ENCODE results near the gene BAZ1B.
A peak's percentile ranks its signal among the peaks of the same experiment; 100 is the strongest.
"Not testable (repeated sequence)": the region's sequence is repeated elsewhere in the genome, so short reads cannot be mapped to it uniquely, and the experiment has no call there.

Gene BAZ1B

DNA sequence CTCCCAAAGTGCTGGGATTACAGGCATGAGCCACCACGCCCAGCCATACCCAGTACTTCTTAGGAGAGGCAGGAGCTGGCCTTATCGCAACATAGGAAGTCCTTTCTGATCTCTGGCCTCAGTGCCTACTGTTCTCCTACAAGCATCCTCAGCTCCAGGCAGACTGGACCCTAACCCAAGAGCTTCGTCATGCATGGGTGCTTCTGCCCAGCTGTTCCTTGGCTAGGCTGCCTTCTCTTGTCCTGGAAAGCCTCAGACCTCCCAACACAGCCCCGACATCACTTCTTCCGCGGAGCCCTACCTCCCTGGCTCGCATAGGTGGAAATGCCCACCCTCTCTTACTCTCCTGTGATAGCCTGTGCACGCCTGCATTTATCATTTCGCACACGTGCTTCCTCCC lies 19.6 kb upstream of the BAZ1B start:
- DNase-seq (ENCODE audit: low read depth): no peak

DNA sequence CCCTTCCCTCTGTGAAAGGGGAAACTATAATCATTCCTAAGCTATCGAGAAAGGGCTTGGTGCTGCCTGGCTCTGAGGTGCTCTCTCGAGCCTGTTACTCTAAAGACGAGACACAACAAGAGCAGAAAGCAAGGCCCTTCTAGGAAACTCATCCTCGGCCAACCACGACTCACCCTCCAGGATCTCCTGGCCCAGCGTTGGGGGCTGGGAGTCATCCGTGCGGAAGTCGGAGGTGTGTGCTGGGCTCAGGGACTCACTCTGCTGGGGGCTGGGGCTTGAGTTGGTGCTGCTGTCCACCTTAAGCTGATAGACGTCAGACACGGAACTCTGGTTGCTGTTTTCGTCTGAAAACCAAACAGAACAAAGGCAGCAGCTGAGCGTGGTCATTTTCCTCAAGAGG lies 17.6 kb upstream of the BAZ1B start:
- no peak for DNase-seq (ENCODE audit: low read depth)

DNA sequence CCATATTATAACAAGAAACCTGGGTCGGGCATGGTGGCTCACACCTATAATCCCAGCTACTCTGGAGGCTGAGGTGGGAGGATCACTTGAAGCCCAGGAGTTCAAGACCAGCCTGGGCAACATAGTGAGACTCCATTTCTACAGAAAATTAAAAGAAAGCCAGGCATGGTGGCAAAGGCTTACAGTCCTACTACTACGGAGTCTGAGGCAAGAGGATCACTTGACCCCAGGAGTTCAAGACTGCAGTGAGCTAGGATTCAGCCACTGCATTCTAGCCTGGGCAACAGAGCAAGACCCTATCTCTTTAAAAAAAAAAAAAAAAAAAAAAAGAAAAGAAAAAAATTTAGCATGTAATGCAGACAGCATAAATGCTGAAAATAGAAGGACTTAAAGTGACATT lies 16.4 kb upstream of the BAZ1B start:
- DNase-seq (ENCODE audit: low read depth): not testable (repeated sequence)

DNA sequence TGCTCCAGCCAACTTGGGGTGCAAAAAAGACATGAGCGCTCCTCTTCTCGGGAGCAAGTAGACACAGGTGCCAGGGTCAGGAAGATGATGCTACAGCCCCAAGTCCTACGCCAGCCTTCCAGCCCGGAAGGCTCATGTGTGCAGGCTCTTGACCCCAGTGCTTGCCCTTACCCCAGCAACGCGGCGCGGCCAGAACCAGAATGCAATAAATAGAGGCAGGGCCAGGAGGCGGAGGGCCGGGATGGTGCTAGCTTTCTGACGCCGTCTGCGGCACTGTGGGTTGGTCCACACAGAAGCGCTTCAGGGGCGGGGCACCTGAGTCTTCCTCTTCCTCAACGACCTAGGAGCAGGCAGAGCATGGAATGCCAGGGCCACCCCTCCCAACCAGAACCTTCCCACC lies 15.0 kb upstream of the BAZ1B start:
- DNase-seq (ENCODE audit: low read depth): no peak

DNA sequence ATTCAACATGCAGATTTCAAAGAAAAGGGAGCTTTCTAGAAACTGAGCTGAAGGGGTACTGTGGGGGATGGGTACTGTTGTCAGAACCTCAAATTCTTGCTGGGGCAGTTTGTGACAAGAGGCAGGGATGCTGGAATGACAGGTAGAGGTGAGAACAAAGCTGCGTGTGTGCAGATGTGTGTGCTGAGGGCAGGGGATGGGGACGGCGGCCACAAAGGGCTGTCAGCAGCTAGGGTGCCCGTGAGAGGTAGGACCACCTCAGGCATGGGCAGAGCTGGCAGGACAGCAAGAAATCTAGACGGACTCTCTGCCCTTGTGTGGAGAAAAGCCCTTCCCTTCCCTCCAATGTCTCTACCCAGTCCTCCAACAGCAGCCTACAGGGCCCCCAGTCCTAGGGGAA lies 14.4 kb upstream of the BAZ1B start:
- no peak for DNase-seq (ENCODE audit: low read depth)

DNA sequence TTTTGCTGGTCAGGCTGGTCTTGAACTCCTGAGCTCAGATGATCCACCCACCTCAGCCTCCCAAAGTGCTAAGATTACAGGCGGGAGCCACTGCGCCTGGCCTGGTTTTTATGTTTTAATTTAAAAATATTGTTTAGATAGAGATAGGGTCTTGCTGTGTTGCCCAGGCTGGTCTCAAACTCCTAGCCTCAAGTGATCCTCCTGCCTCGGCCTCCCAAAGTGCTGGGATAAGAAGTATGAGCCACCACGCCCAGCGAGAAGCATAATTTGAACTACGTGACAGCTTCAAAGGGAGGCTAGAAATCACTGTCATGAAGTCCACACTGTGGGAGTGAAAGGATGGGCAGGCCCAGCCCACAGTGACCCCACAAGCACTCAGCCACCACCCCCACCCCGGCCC lies 13.8 kb upstream of the BAZ1B start:
- DNase-seq (ENCODE audit: low read depth): not testable (repeated sequence)

DNA sequence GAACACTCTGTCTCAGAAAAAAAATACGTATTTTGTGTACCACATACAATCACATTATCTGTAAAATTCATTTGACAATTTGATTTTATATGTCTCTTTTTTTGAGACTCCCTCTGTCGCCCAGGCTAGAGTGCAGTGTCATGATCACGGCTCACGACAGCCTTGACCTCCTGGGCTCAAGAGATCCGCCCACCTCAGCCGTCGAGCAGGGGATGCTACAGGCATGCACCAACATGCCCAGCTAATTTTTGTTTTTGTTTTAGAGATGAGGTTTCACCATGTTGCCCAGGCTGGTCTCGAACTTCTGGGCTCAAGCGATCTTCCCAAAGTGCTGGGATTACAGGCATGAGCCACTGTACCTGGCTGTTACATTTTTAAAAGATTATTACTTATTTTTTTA lies 11.6 kb upstream of the BAZ1B start:
- no peak for DNase-seq (ENCODE audit: low read depth)

DNA sequence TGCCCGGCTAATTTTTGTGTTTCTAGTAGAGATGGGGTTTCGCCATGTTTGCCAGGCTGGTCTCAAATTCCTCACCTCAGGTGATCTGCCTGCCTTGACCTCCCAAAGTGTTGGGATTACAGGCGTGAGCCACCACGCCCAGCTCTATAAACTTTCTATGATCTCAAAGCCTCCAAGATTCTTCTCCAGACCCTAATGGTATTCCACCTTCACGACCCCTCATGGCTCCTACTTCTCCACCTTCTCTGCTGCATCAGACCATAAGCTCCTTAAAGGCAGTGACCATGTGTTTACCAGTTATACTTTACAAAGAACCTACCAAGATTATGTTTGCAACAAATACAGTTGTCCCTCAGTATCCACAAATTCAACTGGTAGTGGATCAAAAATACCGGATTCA lies 10.1 kb upstream of the BAZ1B start:
- DNase-seq (ENCODE audit: low read depth): no peak

DNA sequence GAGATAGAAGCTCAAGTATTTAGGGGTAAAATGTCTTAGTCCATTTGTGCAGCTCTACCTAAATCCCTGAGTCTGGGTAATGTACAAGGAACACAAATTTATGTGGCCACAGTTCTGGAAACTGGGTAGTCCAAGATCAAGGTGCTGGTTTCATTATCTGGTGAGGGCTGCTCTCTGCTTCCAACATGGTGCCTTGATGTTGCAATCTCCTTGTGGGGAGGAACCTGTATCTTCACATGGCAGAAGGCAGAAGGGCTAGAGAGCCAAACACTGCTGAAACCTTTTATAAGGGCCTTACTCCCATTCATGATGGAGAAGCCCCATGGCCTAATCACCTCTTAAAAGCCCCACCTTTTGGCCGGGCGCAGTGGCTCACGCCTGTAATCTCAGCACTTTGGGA lies 8.7 kb upstream of the BAZ1B start:
- DNase-seq (ENCODE audit: low read depth): no peak

DNA sequence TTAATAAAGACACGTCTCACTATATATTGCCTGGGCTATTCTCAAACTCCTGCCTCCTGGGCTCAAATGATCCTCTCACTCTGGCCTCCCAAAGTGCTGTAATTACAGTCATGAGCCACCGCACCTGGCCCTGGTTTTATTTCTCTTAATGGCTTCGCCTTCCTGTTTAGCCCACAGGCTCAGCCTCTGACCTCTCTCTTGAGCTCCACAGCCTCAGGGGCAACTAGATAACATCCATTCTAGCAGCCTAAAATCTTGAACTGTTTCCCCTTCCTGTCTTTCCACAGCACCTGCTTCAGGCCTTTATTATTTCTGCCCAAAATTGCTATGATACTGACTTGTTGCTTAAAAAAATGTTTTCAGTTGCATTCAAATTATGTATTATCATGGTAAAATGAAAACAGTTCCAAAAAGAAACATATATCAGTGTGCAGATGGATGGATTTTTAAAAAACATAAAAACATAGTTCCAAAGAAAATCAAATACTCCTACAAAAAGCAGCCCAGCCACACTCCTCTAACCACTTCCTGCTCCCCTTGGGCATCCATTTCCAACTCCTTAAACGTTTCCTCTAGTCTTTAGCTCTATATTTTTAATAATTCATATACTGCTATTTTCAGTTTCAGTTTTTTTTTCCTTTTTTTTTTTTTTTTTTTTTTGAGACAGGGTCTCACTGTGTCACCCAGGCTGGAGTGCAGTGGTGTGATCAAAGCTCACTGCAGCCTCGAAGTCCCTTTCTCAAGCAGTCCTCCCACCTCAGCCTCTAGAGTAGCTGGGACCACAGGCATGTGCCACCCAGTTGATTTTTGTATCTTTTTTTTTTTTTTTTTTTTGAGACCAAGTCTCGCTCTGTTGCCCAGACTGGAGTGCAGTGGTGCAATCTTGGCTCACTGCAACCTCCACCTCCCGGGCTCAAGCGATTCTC lies 5.1 kb upstream of the BAZ1B start:
- no peak for DNase-seq (ENCODE audit: low read depth)

DNA sequence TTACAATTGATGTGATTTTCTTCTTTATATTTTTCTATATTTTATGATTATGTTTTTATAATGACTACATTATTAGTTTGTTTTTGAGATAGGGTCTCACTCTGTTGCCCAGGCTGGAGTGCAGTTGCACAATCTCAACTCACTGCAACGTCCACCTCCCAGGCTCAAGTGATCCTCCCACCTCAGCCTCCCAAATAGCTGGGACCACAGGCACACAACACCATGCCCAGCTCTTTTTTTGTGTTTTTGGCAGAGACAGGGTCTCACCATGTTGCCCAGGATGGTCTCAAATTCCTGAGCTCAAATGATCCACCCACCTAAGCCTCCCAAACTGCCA lies 4.0 kb upstream of the BAZ1B start:
- DNase-seq (ENCODE audit: low read depth): not testable (repeated sequence)

DNA sequence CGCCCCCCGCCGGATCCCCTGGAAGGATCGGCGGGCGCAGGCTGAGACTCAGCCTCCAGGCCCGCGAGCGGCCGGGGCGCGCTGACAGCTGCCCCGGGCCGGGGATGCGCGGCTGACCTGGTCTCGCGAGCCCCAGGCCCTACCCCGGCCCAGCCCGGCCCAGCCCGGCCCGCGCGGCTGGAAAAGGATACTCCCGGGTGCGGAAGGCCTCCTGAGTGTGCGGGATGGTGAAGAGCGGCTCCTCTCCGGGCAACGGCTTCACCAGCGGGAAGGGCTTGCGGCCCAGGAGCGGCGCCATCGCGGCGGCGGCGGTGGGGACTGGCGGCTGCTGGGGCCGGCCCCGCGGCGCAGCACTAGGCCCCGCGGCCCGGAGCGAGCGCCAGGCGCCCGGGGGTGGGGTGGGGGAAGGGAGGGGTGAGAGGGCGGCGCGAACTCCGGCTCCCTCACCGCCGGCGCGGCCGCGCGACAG lies 423 bp downstream of the BAZ1B start:
- DNase-seq (ENCODE audit: low read depth): peak; percentile 21

DNA sequence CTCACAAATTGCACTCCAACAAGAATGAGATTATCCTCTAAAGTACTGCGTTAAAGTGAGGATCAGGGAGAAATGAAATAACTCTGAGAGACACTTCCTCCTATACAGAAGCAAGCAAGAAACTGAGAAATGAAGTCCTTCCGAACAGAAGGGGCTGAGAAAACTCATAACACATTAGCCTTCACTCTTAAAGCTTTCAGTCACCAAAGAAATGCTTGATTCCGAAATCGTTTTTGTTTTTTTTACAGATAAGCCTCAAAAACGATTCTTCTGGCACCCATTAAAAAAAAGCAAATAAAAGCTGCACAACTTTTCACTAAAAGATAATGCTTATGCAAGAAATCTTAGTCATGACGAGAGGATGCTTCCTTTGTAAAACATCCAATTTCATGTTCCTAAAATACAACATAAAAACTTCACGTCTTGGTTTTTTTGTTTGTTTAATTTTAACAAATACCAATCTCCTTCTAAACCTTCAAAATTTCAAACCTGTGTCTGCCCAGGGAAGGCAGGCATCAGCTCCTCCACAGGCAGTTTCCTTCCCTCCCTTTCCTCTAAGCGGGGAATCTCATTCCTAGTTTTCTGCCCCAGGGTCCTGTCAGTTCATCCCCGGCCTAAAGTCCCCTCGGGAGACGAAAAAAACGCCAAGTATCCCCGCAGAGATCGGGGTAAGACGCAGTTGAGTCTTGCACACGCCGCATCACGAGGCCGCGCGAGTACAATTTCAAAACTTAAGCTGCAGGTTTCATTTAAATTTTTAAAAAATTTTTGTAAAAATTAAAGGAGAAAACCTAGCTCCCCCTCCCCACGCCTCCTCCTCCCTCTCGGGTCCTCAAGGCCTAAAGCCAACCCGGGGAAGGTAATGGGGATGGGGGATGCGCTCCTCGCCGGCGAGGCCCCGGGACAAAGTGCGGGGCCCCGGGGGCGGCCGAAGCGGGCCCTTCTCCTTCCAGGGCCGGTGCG lies 1.1 kb downstream of the BAZ1B start:
- no peak for DNase-seq (ENCODE audit: low read depth)

DNA sequence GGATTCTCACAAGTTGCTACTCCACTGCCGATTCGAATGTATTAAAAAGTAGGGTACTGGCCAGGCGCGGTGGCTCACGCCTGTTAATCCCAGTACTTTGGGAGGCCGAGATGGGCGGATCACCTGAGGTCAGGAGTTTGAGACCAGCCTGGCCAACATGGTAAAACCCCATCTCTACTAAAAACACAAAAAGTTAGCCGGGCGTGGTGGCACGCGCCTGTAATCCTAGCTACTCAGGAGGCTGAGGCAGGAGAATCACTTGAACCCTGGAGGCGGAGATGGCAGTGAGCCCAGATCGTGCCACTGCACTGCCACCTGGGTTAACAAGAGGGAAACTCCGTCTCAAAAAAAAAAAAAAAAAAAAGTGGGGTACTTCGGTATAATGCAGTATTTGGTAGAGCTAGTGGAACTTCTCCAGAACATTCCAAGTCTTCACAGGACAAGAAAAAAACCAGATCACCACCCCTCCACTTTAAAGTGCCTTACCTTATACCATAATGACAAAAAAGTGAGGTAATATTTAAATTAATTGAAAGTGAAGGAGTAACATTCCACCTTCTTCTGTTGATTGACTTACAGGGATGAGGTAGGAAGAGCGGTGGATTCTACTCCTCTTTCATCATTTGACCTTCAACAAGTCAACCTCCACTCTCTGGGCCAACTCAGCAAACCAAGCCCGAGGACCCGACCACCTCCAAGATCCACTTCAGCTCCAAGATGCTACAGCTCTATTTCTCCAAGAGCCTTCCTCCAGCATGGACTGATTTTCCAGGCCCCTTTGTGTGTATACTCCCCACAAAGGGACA lies 2.0 kb downstream of the BAZ1B start:
- DNase-seq (ENCODE audit: low read depth): no peak

DNA sequence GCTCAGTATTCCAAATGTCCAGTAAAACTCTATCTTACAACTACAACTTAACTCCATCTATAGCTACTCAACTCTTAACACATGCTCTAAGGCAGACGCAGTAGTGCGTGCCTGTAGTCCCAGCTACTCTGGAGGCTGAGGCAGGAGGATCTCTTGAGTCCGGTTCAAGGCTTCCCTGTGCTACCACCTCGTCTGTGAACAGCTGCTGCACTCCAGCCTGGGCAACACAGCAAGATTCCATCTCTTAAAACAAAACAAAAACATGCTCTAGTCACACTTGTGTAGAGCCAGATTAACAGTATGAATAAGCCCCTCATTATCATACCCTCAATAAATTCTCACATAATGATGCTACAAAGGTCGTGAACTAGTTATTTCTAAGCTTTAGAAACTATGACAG lies 3.6 kb downstream of the BAZ1B start:
- no peak for DNase-seq (ENCODE audit: low read depth)

DNA sequence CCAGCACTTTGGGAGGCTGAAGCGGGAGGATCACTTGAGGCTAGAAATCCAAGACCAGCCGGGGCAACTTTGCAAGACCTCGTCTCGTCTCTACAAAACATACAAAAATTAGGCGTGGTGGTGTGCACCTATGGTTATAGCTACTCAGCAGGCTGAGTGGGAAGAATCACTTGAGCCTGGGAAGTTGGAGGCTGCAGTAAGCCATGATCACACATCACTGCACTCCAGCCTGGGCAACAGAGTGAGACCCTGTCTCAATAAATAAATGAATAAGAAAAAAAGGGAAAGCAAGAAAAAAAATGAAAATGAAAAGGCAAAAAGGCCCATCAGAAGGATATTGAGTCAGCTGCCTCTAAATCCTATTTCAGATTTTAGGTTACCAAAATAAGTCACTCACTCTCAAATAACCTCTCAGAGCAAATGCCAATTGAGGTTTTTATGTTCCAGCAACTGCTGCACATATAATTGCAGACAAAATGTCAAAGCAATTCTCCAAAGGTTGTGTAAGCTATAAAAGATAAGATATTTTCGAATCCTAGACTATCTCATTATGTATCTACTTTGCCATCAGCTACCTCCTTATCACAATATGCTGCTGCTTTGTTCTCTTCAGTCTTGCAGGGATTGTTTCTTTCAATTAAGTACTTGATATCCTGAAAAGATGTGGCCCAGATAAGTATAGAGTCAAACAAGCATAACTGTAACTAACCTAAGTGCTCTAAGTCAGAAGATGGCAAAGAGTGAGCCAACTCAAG lies 4.7 kb downstream of the BAZ1B start:
- no peak for DNase-seq (ENCODE audit: low read depth)

DNA sequence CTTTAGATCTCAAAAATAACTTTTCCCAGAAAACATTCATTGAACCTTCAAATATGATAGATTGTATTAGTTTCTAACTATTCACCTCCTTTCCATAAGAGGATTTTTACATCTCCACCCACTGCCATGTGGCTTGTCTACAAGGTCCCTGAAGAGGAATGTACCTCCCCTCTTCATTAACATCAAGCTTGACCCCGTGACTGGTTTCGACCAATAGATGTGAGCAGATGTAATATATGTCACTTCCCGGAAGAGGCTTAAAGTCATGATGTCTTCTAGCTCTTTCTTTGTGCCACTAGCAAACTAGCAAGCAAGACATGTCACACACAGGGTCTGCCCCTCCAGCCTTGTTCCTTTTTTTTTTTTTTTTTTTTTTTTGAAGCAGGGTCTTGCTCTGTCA lies 6.9 kb downstream of the BAZ1B start:
- no peak for DNase-seq (ENCODE audit: low read depth)

DNA sequence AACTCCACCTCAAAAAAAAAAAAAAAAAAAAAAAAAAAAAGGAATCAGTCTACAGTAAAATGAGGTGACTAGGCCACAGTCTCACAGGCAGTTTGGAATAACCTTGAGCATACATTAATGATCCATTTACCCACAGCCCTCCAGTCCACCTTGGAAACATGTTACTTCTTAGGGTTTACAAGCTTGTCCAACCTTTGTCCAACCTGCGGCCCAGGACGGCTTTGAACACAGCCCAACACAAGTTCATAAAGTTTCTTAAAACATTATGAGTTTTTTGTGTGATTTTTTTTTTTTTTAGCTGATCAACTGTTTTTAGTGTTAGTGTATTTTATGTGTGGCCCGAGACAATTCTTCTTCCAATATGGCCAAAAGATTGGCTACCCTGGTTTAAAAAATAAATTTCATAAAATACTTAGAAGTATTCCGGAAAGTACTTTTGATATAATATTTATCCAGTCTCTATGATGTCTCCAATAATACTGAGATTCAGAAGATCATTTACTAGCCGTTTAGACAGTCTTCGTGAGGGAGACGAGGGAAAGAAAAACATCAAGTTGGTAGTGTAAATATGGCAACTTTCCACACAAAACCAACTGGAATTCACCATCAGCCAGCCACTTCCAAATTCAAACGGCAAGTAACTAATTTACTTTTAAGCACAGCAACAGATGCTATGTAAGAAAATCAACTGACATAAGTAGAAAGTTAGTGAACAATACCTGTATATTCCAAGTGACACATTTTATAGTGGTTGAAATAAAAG lies 9.9 kb downstream of the BAZ1B start:
- no peak for DNase-seq (ENCODE audit: low read depth)

DNA sequence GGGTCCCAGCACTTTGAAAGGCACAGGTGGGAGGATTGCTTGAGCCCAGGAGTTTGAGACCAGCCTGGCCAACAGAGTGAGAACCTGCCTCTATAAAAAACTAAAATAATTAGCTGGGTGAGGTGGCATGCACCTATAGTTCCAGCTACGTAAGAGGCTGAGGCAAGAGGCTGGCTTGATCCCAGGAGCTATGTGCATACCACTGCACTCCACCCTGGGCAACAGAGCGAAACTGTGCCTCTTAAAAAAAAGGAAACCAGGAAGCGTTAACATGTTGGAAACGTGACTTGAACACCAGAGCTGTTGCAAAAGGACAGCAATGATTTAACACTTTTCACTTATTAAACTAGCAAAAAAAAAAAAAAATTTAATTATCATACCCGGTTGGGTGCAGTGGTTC lies 12.6 kb downstream of the BAZ1B start:
- no peak for DNase-seq (ENCODE audit: low read depth)

DNA sequence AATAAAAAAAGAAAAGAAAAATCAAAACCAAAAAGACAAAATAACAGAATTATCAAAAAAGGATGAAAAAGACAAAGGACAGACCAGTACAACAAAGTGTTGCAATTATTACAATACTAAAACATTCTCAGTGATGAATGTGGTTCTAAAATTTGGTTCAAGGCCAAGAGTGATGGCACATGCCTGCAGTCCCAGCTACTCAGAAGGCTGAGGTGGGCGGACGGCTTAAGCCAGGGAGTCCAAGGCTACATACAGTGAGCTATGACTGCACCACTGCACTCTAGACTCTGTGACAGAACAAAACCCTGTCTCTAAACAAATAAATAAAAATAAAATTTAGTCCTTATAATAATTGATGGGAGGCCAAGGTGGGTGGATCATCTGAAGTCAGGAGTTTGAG lies 14.5 kb downstream of the BAZ1B start:
- no peak for DNase-seq (ENCODE audit: low read depth)

DNA sequence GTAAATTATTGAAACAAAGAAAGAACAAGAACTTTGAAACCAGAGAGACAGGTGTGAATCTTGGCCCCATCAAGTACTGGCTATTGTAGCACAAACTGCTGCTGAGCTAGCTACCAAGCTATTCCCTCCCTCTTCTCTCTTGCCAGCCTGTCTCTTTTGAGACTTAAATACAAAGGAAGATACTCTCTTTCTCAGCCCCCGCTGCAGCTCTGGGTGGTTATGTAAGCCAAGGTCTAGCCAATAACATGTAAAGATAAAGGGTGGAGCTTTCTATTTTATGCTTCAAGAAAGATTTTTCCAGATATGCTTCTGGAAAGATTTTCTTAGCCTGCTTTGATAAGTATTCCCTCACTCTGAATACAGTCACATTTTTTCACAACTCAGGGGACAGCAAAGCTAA lies 17.2 kb downstream of the BAZ1B start:
- no peak for DNase-seq (ENCODE audit: low read depth)

Data from stimulated activated CD8-positive, alpha-beta memory T cell treated with anti-CD3 and anti-CD28 coated beads, Interleukin-12 subunit alpha, Interleukin-12 subunit beta, amount 100 ng/mL, for 1 hour (primary cell).